Ishikawa (cell line): ENCODE measurements around the gene B4GALT1.

Source experiments
- RAD21 ChIP-seq: IDR thresholded peaks from 2 replicates; pipeline ENCODE4 v1.6.1; 2012; ENCODE audit warnings: low read depth
- TAF1 ChIP-seq: IDR thresholded peaks from 2 replicates; pipeline ENCODE4 v1.6.1; 2012; ENCODE audit warnings: low read depth, mild to moderate bottlenecking
- TF ChIP-seq, protein P1 (sequence below): IDR thresholded peaks from 2 replicates; pipeline ENCODE4 v1.6.1; 2012
- TF ChIP-seq, protein P2 (sequence below): IDR thresholded peaks from 2 replicates; pipeline ENCODE4 v1.6.1; 2012

Gene B4GALT1

DNA sequence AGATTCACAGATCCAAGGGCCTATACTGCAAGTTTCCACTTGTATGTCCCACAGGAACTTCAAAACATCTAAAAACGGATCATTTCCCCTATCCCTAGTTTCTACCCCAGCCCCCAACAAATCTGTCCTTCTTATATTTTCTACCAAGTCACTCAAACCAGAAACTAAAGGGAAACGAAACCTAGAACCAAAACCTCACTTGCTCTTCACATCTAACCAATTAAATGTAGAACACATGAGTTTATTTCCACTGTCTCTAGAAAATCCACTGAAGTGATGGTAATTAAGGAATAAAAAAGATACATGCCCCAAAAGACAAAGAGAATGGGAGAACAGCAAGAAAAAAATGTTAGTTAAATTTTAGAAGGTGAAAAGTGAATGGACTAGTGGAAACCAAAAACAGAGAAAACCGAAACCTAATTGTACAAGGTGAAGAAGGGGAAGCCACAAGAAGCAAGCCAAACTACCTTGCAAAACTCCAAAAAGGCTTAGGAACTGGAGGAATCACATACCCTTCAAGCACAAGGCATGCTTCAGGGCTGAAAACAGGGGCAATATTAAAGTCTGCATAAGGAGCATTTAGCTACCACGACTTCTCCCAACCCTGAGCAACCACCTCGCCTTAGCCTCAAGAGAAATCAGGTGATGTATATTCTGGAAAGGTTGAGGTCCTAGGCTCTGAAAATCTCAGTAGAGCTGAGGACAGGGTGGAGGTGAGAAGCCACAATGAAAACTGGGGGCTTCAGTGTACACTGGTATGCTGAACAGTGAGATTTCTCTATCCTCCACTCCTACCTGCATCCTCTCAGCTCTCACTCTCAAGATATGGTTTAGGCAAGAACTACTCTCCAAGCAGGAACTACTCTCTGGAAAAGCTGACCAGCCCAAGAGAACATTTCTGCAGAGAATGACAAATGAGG is 101.7 kb downstream of the B4GALT1 start:
- TF ChIP-seq RAD21 (no peak), TAF1 (no peak)
- TF ChIP-seq, protein P1, sequence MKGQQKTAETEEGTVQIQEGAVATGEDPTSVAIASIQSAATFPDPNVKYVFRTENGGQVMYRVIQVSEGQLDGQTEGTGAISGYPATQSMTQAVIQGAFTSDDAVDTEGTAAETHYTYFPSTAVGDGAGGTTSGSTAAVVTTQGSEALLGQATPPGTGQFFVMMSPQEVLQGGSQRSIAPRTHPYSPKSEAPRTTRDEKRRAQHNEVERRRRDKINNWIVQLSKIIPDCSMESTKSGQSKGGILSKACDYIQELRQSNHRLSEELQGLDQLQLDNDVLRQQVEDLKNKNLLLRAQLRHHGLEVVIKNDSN = no peak
- TF ChIP-seq, protein P2, sequence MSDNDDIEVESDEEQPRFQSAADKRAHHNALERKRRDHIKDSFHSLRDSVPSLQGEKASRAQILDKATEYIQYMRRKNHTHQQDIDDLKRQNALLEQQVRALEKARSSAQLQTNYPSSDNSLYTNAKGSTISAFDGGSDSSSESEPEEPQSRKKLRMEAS = no peak
